LHCN-M2 (cell line): ENCODE results near the gene NLK. TPM values are rescaled to one million over a fixed set of nuclear protein-coding genes. Genes with fewer than 3 reads are reported as not detected.
"Not testable (repeated sequence)": the region's sequence is repeated elsewhere in the genome, so short reads cannot be mapped to it uniquely, and the experiment has no call there.

Experiments
- DNase-seq: peaks from one replicate; pipeline ENCODE4 v3.0.0-alpha.2; 2012; ENCODE audit warnings: low read depth
- total RNA-seq: library from RNA; depleted of rRNA; stranded (reverse); fragments of >200 nt; gene quantifications from 2 replicates; pipeline ENCODE4 v1.2.3, GENCODE V29; 2014; rRNA removed

NLK gene
- total RNA-seq, 1 experiment from 2014 or later = 15.4 TPM

DNA sequence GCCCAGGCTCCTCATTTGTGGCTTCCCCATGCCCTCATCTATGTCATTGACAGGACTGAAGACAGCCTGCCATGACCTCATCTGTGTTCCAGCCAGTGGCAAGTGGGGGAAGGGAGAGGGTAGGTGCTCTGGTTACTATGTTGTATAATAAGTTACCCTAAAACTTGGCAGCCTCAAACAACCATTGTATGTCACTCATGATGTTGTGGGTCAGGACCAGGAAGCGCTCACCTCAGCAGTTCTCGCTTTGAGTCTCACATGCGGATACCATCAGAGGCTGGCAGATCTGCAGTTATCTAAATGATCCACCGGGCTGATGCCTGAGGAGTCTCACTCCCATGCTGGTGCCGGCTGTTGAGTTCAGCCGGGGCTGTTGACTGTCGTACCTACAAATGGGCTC, 187.5 kb downstream of the NLK start:
- no peak for DNase-seq

DNA sequence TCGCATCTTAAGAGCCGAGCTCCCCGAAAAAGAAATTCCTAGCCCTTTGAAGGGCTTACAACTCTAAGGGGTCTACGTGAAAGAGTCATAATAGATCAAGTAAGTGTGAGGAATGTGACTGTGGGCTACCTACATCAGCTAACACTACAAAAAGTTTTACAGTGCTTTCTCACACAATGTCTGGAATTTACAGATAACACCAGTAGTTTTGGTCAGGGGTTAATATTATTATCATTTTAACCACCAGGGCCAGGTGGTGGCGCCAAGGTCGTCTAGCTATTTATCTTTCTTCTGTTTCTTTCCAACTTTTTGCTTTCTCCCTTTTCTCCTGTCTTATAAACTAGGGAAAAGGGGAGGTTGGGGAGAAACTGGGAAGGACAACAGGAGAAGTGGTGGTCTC, 188.1 kb downstream of the NLK start:
- DNase-seq = not testable (repeated sequence)

GRCh38 chr17:28231624-28232023, 189.1 kb downstream of the NLK start:
- DNase-seq = not testable (repeated sequence)

DNA sequence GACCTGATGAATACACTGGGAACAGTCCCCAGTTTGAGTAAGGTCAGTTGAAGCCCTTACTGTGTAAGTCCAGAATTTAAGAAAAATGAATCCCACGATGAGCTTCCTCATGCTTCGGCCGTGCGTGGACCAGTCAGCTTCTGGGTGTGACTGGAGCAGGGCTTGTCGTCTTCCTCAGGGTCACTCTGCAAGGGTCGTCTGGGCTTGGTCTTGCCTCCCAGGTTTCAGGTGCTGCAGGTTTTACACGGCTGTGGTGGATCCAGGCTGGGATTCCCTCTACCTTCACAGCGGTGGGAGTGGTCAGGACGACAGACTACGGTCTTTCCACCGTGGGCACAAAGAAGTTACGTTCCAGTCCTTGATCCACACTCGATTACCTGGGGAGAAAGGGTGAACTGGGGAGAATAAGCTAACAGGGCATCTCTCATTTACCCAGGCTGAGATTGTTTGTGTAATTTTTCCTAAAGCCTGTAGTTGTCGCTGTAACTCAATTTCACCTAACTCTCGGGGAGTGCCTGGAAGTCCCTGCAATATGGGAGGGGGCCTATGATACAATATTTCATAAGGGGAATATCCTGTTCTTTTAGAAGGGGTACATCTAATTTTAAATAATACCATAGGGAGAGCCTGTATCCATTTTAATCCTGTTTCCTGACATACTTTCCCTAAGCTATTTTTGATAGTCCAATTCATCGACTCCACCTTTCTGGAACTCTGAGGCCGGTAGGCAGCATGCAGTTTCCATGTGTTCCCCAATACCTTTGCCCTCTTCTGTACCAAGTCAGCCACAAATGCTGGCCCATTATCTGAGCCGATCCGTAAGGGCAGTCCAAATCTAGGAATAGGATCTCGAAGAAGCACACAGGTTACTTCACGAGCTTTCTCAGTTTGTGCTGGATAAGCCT, 190.7 kb downstream of the NLK start:
- not testable (repeated sequence) for DNase-seq

DNA sequence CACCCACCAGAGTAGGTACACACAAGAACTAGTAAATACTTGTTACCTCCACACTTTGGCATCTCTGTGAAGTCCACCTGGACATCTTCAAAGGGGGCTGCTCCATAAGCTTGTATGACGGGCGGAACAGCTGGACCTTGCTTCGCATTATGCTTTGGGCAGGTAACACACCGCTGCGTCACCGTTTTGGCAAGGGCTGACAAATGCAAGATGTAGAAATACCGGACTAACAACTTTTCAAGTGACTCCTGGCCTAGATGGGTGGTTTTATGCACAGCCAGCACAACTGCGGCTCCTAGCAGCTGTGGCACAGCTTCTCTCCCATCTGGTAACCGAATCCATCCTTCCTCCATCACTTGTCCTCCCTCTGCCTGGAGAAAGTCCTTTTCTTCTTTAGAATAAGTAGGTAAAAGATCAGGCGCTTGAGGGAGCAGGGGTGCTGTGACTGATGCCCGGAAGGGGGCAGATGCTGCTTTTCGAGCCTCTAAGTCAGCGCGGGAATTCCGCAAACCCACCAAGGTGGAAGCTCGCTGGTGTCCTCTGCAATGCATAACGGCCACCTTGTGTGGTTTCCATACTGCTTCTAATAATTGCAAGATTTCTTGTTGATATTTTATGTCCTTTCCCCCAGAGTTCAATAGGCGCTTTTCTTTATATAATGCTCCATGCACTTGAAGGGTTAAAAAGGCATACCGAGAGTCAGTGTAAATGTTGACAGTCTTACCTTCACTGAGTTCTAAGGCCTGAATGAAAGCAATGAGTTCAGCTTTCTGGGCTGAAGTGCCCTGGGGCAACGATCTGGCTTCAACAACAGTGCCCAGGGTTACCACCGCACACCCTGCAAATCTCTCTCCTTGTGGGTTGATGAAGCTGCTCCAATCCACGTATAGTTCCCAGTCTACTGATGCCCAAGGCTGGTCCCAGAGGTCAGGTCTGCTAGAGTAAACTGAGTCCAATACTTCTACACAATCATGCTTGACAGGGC, 191.7 kb downstream of the NLK start:
- not testable (repeated sequence) for DNase-seq

DNA sequence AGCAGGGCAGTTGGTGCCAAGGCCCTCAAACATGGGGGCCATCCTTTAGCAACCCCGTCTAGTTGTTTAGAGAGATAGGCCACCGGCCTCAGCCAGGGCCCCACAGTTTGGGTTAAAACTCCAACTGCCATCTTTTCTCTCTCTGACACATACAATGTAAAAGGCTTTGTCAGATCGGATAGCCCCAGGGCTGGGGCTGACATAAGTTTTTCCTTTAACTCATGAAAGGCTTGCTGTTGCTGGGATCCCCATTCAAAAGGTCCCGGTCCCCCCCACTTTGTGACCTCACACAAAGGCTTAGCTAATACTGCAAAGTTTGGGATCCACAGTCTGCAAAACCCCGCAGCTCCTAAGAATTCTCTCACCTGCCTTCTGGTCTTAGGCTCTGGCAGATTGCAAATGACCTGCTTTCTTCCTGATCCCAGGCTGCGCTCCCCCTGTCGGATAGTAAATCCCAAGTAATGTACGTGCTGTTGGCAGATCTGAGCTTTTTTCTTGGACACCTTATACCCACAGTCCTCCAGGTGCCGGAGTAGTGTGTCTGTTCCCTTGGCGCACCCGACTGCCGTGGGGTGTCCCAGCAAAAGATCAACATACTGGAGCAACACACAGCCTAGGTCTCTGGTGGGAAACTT, 192.7 kb downstream of the NLK start:
- DNase-seq = not testable (repeated sequence)

DNA sequence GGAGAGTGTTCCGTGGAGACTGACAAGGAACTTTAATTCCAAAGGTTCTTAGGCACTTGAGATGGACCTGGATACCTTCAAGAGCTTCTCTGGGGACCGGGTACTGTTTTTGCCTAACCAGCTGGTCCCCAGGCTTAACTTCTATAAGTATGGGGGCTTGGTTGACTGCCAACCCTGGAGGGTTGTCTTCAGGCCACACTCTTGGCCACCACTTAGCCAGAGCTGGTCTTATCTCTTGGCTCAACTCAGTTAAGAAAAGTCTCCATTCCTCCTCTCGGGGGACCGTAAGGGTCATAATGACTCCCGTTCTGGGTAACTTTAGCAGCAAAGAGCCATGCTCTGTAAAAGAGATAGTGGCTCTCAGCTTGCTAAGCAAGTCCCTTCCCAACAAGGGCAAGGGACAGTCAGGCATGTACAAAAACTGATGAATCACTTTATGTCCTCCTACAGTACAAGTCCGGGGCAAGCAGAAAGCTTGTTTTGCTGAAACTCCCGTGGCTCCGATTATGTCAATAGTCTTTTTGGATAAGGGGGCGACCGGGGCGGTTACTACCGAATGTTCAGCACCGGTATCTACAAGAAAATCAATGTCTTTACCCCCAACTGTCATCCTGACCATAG, 193.7 kb downstream of the NLK start:
- not testable (repeated sequence) for DNase-seq

- DNase-seq = not testable (repeated sequence)
Observed at GRCh38 chr17:28238547-28239270, 196.2 kb downstream of the NLK start.

- no peak for DNase-seq
Observed at GRCh38 chr17:28239271-28239624, 196.8 kb downstream of the NLK start.

DNA sequence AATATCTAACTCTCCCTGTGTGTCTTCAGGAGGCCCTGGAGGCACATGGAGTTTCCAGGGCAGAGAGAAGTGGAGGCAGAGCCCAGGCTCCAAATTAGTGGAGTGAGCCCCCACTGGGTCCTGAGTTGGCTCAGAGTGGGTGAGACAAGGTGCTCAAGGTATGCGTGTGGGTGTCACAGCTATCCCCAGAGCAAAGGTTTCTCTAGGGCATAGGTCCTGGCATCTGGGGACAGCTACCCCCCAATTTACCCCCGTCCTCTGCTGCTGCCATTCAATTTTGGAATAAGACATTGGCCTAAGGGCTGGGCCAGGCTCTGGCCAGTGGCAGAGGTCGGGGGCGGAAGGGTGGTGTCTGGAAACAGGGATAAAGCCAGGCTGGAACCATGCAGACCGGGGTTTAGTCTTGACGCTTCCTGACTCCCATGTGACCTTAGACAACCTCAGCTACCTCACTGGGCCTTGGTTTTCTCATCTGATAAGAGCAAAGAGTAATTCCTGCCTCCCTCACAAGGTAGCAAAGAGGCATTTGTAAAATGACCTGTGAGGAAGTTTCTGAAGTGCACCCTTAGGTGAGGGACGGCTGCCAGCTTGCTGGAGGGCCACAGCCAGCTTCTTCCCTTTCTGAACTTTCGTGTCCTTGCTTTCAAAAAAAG, 198.3 kb downstream of the NLK start:
- DNase-seq = no peak

GRCh38 chr17:28242791-28243190, 200.3 kb downstream of the NLK start:
- no peak for DNase-seq

DNA sequence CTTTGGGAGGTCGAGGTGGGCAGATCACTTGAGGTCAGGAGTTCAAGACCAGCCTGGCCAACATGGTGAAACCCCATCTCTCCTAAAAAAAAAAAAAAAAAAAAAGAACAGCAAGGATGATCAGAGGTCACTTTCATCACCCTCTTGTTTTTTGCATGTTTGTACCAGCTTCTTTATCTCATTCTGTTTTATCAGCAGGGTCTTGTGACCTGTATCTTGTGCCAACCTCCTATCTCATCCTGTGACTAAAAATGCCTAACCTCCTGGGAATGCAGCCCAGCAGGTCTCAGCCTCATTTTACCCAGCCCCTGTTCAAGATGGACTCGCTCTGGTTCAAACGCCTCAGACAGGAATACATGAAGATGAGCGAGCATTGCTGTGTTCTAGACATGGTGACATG, 200.8 kb downstream of the NLK start:
- DNase-seq = not testable (repeated sequence)

DNA sequence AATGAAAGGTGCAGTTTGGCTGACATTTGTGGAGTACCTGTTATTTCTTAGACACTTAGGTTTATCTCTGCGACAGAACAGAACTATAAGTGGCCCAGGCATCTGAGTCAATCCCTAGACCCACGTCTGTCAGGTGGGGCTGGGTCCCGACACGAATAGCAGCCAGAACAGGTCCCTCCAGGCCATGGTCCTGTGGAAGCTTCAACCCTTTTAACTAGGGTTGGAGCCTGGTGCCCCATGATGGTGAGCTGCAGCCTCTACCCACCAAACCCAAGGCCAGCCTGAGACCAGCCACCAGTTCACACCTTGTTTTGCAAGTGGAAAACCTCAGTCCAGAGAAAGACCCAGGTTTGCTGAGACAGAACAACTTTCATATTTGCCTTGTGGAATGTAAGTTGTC, 202.0 kb downstream of the NLK start:
- DNase-seq = no peak

Other genes starting within 250 kb of the NLK start
- gene NOS2, start 242.1 kb upstream of the NLK start, total RNA-seq = not detected in 2 replicates
- gene LYRM9, start 149.3 kb upstream of the NLK start, total RNA-seq = 4.8 and 8.0 TPM in 2 replicates